GM10266 (cell line): ENCODE data around the gene PIP4K2A.

Experiments used
- DNase-seq: peaks from one replicate; pipeline ENCODE4 v3.0.0; 2012; ENCODE audit errors: extremely low spot score
- TF ChIP-seq, protein P1 (sequence below): IDR thresholded peaks from 2 replicates; pipeline ENCODE4 v1.5.1; 2012; ENCODE audit warnings: mild to moderate bottlenecking, low read depth; ENCODE audit not compliant: control insufficient read depth, insufficient read depth; ENCODE audit errors: missing control alignments

PIP4K2A gene

DNA sequence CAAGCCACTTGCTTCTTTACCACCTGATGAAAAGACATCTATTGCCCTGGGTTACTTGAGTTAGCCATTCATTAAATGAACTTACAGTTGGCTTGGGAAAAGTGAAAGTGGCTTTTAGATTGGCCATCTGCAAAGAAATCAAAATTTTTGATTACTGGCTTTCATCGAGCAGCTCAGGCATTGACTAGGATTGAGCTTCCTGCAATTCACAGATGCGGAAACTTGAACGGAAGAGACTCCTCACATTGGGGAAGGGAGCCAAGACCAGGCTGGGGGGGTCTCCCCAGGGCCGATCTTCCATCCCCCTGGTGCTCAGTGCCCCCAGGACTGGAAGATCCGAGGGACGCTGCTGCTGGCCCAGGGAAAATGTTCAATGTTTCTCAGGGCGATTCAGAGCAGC, 145.4 kb downstream of the PIP4K2A start:
- TF ChIP-seq, protein P1, sequence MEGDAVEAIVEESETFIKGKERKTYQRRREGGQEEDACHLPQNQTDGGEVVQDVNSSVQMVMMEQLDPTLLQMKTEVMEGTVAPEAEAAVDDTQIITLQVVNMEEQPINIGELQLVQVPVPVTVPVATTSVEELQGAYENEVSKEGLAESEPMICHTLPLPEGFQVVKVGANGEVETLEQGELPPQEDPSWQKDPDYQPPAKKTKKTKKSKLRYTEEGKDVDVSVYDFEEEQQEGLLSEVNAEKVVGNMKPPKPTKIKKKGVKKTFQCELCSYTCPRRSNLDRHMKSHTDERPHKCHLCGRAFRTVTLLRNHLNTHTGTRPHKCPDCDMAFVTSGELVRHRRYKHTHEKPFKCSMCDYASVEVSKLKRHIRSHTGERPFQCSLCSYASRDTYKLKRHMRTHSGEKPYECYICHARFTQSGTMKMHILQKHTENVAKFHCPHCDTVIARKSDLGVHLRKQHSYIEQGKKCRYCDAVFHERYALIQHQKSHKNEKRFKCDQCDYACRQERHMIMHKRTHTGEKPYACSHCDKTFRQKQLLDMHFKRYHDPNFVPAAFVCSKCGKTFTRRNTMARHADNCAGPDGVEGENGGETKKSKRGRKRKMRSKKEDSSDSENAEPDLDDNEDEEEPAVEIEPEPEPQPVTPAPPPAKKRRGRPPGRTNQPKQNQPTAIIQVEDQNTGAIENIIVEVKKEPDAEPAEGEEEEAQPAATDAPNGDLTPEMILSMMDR, result no peak

DNA sequence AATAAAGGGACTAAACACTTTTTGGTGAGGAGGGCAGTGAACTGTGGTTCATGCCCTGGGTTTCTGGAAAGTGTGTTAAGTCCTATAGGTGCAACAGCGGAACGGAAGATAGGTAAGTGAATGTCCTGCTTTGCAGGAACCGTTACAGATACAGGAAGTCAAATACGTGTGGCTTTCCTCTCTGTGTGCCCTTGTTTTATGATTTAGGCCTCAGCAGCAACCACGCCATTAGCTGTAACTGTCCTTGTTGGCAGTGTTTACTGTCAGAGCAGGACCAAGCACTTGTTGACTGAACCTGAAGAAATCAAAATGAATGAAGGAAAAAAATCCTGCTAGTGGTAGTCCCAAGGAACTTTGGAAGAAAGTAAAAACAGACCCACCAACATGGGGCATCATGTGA, 150.3 kb downstream of the PIP4K2A start:
- TF ChIP-seq, protein P1, result no peak
- DNase-seq, result no peak

More for the DNA sequence above, 145.4 kb downstream of the PIP4K2A start:
- DNase-seq, result no peak

DNA sequence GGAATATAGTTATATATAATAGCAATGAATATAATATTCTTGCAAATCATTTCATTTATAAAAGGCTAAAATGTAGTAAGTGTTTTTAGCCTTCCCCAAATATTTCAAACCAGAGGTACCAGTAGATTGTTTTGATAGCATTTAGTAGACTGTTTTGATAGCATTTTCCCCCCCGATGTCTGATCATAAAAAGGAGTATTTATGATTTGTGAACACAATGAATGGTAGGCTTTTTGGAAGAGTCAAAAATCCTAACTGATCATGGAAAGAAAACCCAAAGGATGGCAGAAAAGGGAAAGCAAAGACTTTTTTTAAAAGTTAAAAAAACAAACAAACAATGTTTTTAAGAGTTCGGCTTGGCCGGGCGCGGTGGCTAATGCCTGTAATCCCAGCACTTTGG, 152.5 kb downstream of the PIP4K2A start:
- TF ChIP-seq, protein P1, result no peak
- DNase-seq, result no peak

DNA sequence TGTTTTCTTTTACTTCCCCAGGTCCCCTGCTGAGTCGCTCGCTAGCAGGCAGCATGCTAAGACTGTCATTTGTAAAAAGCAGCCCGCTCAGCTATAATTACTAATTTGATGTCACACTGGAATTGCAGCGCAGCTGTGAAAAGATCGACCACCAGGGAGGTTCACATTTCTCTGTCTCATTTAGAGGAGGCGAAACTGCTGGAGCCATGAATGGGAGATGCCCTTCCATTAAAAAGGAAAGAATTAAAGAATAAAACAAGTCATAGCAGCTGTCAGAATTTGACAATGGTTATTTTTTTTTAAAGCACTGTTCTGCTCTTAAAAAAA, 153.5 kb downstream of the PIP4K2A start:
- TF ChIP-seq, protein P1, result no peak
- no peak for DNase-seq

DNA sequence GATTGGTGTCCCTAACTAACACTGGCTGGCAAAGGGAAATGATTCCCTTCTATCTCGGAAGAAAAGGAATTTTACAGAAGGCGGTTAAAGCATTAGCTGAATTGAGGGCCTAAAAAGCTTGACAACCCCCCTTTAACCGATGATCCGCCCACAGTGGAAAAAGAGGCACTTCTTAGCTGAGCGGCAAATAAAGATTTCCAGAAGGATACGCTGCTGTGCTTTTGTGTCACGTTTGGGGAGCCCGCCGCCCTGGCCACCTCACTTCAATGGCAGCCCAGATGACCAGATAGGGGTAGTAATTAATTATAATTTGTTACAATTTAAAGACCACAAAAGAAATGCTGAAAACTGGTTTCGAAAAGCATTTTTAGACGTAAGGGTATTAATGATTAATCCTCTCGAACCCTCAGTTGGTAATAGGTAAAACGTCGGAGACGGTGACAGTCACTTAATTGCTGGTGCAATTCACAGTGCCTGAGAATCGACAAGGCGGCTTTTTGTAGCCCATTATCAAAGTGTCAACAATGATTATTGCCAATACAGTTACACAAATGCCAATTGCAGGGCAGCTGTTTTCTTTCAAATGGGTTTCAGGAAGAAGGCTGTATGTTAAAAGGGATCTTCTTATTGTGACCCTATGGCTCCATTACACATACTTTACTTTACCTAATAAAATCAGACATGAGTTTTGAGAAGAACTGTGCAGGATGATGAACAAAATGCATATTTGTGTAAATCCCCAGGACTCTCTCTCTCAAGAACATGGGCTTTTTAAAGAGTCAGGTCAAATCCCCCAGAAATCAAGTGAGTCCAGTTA, 154.1 kb downstream of the PIP4K2A start:
- TF ChIP-seq, protein P1, result no peak
- DNase-seq, result no peak

DNA sequence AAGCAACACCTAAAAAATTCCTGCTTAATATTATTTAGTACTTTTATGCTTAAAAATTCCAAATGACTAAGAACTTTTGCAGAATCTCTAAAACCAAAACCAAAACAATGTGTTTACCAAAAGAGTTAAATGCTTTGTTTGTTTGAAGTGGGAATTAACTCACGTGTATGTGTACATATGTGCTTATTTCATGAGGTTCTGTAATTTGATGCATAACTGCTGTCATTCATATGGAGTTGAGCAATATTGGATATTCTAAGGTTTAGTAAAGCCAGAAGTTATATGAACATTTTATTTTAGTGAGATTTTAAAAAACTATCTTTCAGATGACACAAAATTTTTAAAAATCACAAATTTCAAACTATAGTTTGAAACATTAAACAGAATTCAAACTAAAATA, 157.1 kb downstream of the PIP4K2A start:
- DNase-seq, result no peak
- TF ChIP-seq, protein P1, result no peak

DNA sequence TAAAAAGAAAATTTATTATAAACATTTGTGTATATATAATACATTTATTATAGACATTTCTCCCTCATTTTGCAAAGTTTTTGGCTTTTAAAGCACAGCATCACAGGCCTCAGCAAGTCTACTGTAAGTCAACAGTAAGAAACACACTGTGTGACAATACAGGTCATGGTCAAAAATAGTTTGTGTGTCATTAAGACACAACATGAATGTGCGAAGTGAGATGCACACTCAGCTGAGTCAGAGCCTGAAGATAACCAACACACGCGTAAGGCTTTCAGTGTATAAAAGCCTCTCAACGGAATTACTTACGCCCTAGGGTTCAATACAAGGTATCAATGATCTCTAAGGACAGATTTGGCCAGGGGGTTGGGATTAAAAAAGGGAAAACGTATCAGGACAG, 157.6 kb downstream of the PIP4K2A start:
- TF ChIP-seq, protein P1, result no peak
- no peak for DNase-seq
